Measurements from ENCODE around the gene ORMDL3.
"Not testable (repeated sequence)": the region's sequence is repeated elsewhere in the genome, so short reads cannot be mapped to it uniquely, and the experiment has no call there.

- TF ChIP-seq, protein P1, sequence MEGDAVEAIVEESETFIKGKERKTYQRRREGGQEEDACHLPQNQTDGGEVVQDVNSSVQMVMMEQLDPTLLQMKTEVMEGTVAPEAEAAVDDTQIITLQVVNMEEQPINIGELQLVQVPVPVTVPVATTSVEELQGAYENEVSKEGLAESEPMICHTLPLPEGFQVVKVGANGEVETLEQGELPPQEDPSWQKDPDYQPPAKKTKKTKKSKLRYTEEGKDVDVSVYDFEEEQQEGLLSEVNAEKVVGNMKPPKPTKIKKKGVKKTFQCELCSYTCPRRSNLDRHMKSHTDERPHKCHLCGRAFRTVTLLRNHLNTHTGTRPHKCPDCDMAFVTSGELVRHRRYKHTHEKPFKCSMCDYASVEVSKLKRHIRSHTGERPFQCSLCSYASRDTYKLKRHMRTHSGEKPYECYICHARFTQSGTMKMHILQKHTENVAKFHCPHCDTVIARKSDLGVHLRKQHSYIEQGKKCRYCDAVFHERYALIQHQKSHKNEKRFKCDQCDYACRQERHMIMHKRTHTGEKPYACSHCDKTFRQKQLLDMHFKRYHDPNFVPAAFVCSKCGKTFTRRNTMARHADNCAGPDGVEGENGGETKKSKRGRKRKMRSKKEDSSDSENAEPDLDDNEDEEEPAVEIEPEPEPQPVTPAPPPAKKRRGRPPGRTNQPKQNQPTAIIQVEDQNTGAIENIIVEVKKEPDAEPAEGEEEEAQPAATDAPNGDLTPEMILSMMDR (IDR thresholded peaks at IDR 0.05; ENCODE audit: borderline replicate concordance, extremely low read depth, low read length, poor library complexity, severe bottlenecking) = not testable (repeated sequence)
- not testable (repeated sequence) for TF ChIP-seq EZH2 (IDR thresholded peaks at IDR 0.05; ENCODE audit: borderline replicate concordance, low read depth, low read length, severe bottlenecking)
Observed at GRCh38 chr17:39886102-39886501, 41.3 kb downstream of the ORMDL3 start.

Measured in DND-41 (cell line).